OCI-LY3 (cell line): ENCODE measurements around the gene TMEM168.
"Not testable (repeated sequence)": the region's sequence is repeated elsewhere in the genome, so short reads cannot be mapped to it uniquely, and the experiment has no call there.

Experiments
- CTCF ChIP-seq: fragments of 200-600, 300-600 bp; sonication (generic); IDR thresholded peaks from 2 replicates; pipeline ENCODE4 v1.5.1; 2014; ENCODE audit warnings: antibody characterized with exemption, low read length, low read depth
- EZH2phosphoT487 ChIP-seq: fragments of 200-600 bp; shearing (Covaris generic); IDR thresholded peaks from 2 replicates; pipeline ENCODE4 v1.6.1; 2018; ENCODE audit warnings: antibody characterized with exemption, mixed run types, low read depth

- TF ChIP-seq CTCF, EZH2phosphoT487: not testable (repeated sequence)
Observed at GRCh38 chr7:112835928-112836327, 45.7 kb upstream of the TMEM168 start.
